Mesothelial cell of epicardium (in vitro differentiated cells): ENCODE data around the gene ZNF507. TPM values are rescaled to one million over a fixed set of nuclear protein-coding genes. Genes with fewer than 3 reads are reported as not detected.
A peak's percentile ranks its signal among the peaks of the same experiment; 100 is the strongest.

Source experiments
- DNase-seq, 2 experiments: peaks; one replicate each; pipeline ENCODE4 v3.0.0; 2021; ENCODE audit warnings: low spot score in 2 of 2; ENCODE audit not compliant: unreplicated experiment in 2 of 2
- H3K27ac Mint-ChIP-seq: 2 replicates; pipeline ENCODE4 v1.8.0; 2021; ENCODE audit warnings: mixed read lengths
- H3K27me3 Mint-ChIP-seq: 2 replicates; pipeline ENCODE4 v1.8.0; 2021; ENCODE audit warnings: low read depth, mixed read lengths
- H3K36me3 Mint-ChIP-seq: 2 replicates; pipeline ENCODE4 v1.8.0; 2021; ENCODE audit warnings: mixed read lengths
- H3K4me1 Mint-ChIP-seq: 2 replicates; pipeline ENCODE4 v1.8.0; 2021; ENCODE audit warnings: mixed read lengths
- H3K4me3 Mint-ChIP-seq: 2 replicates; pipeline ENCODE4 v1.8.0; 2021; ENCODE audit warnings: mild to moderate bottlenecking, moderate library complexity, mixed read lengths
- H3K9me3 Mint-ChIP-seq: 2 replicates; pipeline ENCODE4 v1.8.0; 2021; ENCODE audit warnings: mixed read lengths
- total RNA-seq: library from RNA; stranded (reverse); gene quantifications from 3 replicates; pipeline ENCODE4 v1.2.1, GENCODE V29; 2021
- TF ChIP-seq, protein P1 (sequence below): fragments of 200-600 bp; sonication (generic); IDR thresholded peaks from one replicate; pipeline ENCODE4 v1.5.0; 2021; ENCODE audit warnings: antibody characterized with exemption; ENCODE audit not compliant: unreplicated experiment

The ZNF507 gene
- 33.4 to 34.1 TPM (median 33.6 TPM) in 3 replicates for total RNA-seq

GRCh38 chr19:32345261-32346207 lies at the start of gene ZNF507:
Gene ZNF507, plus strand, starts transcription at chr19:32345610. Its CDS starts 7,221 bp downstream, at chr19:32352831.
- Mint-ChIP-seq H3K9me3 (no peaks in the 10 kb centered on the region), H3K4me1 (peaks cover 34% of the 10 kb centered on the region), H3K27me3 (no peaks in the 10 kb centered on the region), H3K36me3 (peaks cover 5% of the 10 kb centered on the region), H3K4me3 (peak within 1 kb of the TSS; percentile 90), H3K27ac (peak within 1 kb of the TSS; percentile 92)
- TF ChIP-seq, protein P1, sequence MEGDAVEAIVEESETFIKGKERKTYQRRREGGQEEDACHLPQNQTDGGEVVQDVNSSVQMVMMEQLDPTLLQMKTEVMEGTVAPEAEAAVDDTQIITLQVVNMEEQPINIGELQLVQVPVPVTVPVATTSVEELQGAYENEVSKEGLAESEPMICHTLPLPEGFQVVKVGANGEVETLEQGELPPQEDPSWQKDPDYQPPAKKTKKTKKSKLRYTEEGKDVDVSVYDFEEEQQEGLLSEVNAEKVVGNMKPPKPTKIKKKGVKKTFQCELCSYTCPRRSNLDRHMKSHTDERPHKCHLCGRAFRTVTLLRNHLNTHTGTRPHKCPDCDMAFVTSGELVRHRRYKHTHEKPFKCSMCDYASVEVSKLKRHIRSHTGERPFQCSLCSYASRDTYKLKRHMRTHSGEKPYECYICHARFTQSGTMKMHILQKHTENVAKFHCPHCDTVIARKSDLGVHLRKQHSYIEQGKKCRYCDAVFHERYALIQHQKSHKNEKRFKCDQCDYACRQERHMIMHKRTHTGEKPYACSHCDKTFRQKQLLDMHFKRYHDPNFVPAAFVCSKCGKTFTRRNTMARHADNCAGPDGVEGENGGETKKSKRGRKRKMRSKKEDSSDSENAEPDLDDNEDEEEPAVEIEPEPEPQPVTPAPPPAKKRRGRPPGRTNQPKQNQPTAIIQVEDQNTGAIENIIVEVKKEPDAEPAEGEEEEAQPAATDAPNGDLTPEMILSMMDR: no peak
- peak; percentile 79 to 89 for DNase-seq

DNA sequence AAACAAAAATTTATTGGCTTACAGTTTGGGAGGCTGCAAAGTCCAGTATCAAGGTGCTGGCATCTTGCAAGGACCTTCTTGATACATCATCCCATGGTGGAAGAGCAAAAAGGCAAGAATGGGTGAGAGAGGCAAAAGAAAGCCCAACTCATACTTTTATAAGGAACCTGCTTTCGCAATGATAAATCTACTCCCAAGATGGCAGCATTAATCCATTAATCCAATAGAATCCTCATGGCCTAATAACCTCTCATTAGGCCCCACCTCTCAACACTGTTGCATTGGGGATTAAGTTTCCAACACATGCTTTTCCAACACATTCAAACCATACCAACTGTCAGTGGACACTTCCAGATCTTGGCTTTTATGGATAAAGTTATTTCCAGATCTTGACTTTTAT lies 48.7 kb upstream of the ZNF507 start:
- no peak overlapping the region for H3K27ac Mint-ChIP-seq
- no peak for DNase-seq
- no peaks in the 10 kb centered on the region for H3K36me3 Mint-ChIP-seq
- no peak overlapping the region for H3K4me3 Mint-ChIP-seq
- no peaks in the 10 kb centered on the region for H3K27me3 Mint-ChIP-seq
- H3K9me3 Mint-ChIP-seq: peaks cover 33% of the 10 kb centered on the region
- TF ChIP-seq, protein P1: no peak
- no peaks in the 10 kb centered on the region for H3K4me1 Mint-ChIP-seq

GRCh38 chr19:32302778-32303177 lies 42.6 kb upstream of the ZNF507 start:
- H3K4me3 Mint-ChIP-seq: no peak overlapping the region
- TF ChIP-seq, protein P1: no peak
- H3K36me3 Mint-ChIP-seq: no peaks in the 10 kb centered on the region
- H3K4me1 Mint-ChIP-seq: no peaks in the 10 kb centered on the region
- DNase-seq: no peak
- H3K9me3 Mint-ChIP-seq: peaks cover 42% of the 10 kb centered on the region
- H3K27ac Mint-ChIP-seq: no peak overlapping the region
- H3K27me3 Mint-ChIP-seq: peaks cover 7% of the 10 kb centered on the region

GRCh38 chr19:32303193-32303592 lies 42.2 kb upstream of the ZNF507 start:
- Mint-ChIP-seq H3K36me3 (no peaks in the 10 kb centered on the region), H3K4me1 (no peaks in the 10 kb centered on the region), H3K9me3 (peaks cover 42% of the 10 kb centered on the region), H3K27ac (no peak overlapping the region), H3K27me3 (peaks cover 7% of the 10 kb centered on the region), H3K4me3 (no peak overlapping the region)
- DNase-seq: no peak
- TF ChIP-seq, protein P1: no peak

GRCh38 chr19:32307591-32307990 lies 37.8 kb upstream of the ZNF507 start:
- Mint-ChIP-seq H3K27ac (no peak overlapping the region), H3K9me3 (peaks cover 10% of the 10 kb centered on the region), H3K4me1 (no peaks in the 10 kb centered on the region), H3K36me3 (no peaks in the 10 kb centered on the region), H3K27me3 (peaks cover 26% of the 10 kb centered on the region), H3K4me3 (no peak overlapping the region)
- DNase-seq: no peak
- TF ChIP-seq, protein P1: no peak
